Epidermal melanocyte (primary cell): ENCODE data around the gene IGFBPL1.
"Not testable (repeated sequence)": the region's sequence is repeated elsewhere in the genome, so short reads cannot be mapped to it uniquely, and the experiment has no call there.

ENCODE experiments used
- DNase-seq: peaks from one replicate; pipeline ENCODE4 v3.0.0; 2011; ENCODE audit warnings: low spot score; ENCODE audit not compliant: insufficient read length

The IGFBPL1 gene

GRCh38 chr9:38380230-38380871 lies 43.9 kb downstream of the IGFBPL1 start:
- no peak for DNase-seq

- DNase-seq = not testable (repeated sequence)
Observed at GRCh38 chr9:38377336-38378083, 46.7 kb downstream of the IGFBPL1 start.

- DNase-seq = no peak
Observed at GRCh38 chr9:38376021-38376670, 48.1 kb downstream of the IGFBPL1 start.

GRCh38 chr9:38375572-38375963 lies 48.7 kb downstream of the IGFBPL1 start:
- no peak for DNase-seq

GRCh38 chr9:38374847-38375571 lies 49.2 kb downstream of the IGFBPL1 start:
- DNase-seq = no peak

- DNase-seq = no peak
Observed at GRCh38 chr9:38373679-38374078, 50.6 kb downstream of the IGFBPL1 start.

- no peak for DNase-seq
Observed at GRCh38 chr9:38372762-38373619, 51.3 kb downstream of the IGFBPL1 start.

- DNase-seq = no peak
Observed at GRCh38 chr9:38371495-38371894, 52.8 kb downstream of the IGFBPL1 start.

GRCh38 chr9:38370176-38370575 lies 54.1 kb downstream of the IGFBPL1 start:
- DNase-seq = no peak

GRCh38 chr9:38368731-38369130 lies 55.5 kb downstream of the IGFBPL1 start:
- DNase-seq = no peak

- no peak for DNase-seq
Observed at GRCh38 chr9:38367898-38368297, 56.4 kb downstream of the IGFBPL1 start.

- DNase-seq = no peak
Observed at GRCh38 chr9:38363589-38363925, 60.7 kb downstream of the IGFBPL1 start.

GRCh38 chr9:38362852-38363588 lies 61.2 kb downstream of the IGFBPL1 start:
- peak; percentile 36 for DNase-seq

- DNase-seq = no peak
Observed at GRCh38 chr9:38361473-38361850, 62.8 kb downstream of the IGFBPL1 start.

- DNase-seq = no peak
Observed at GRCh38 chr9:38360839-38361472, 63.3 kb downstream of the IGFBPL1 start.

GRCh38 chr9:38359689-38360385 lies 64.4 kb downstream of the IGFBPL1 start:
- DNase-seq = no peak

GRCh38 chr9:38359297-38359653 lies 65.0 kb downstream of the IGFBPL1 start:
- no peak for DNase-seq

- DNase-seq = no peak
Observed at GRCh38 chr9:38358390-38359296, 65.6 kb downstream of the IGFBPL1 start.
